Neural crest cell (in vitro differentiated cells): ENCODE results near the gene RHCG. TPM values are rescaled to one million over a fixed set of nuclear protein-coding genes. Genes with fewer than 3 reads are reported as not detected.
A peak's percentile ranks its signal among the peaks of the same experiment; 100 is the strongest.

Source experiments
- DNase-seq: peaks from one replicate; pipeline ENCODE4 v3.0.0; 2021; ENCODE audit warnings: low read depth, mixed read lengths, low spot score
- H3K27ac Mint-ChIP-seq: one replicate; pipeline ENCODE4 v1.8.0; 2021; ENCODE audit warnings: mild to moderate bottlenecking, mixed read lengths; ENCODE audit not compliant: unreplicated experiment
- H3K27me3 Mint-ChIP-seq: 2 replicates; pipeline ENCODE4 v1.8.0; 2021; ENCODE audit warnings: low read depth, mild to moderate bottlenecking, mixed read lengths
- H3K36me3 Mint-ChIP-seq: 2 replicates; pipeline ENCODE4 v1.8.0; 2021; ENCODE audit warnings: low read depth, mild to moderate bottlenecking, mixed read lengths
- H3K4me1 Mint-ChIP-seq: 2 replicates; pipeline ENCODE4 v1.8.0; 2021; ENCODE audit warnings: mixed read lengths
- H3K4me3 Mint-ChIP-seq: one replicate; pipeline ENCODE4 v1.8.0; 2021; ENCODE audit warnings: mild to moderate bottlenecking, mixed read lengths
- H3K9me3 Mint-ChIP-seq: 2 replicates; pipeline ENCODE4 v1.8.0; 2021; ENCODE audit warnings: mixed read lengths
- long read RNA-seq: library from polyadenylated mRNA; unstranded; transcript quantifications from one replicate; pipeline ENCODE4 v2.0.0, GENCODE V29; 2020
- total RNA-seq: library from RNA; stranded (reverse); gene quantifications from 2 replicates; pipeline ENCODE4 v1.2.1, GENCODE V29; 2021
- TF ChIP-seq, protein P1 (sequence below): fragments of 200-600 bp; sonication (generic); conservative IDR thresholded peaks from 2 replicates; pipeline ENCODE4 v1.5.0; 2021; ENCODE audit warnings: antibody characterized with exemption, mild to moderate bottlenecking

Gene RHCG
- total RNA-seq, result not detected in 2 replicates
- long read RNA-seq, result 0 reads

DNA sequence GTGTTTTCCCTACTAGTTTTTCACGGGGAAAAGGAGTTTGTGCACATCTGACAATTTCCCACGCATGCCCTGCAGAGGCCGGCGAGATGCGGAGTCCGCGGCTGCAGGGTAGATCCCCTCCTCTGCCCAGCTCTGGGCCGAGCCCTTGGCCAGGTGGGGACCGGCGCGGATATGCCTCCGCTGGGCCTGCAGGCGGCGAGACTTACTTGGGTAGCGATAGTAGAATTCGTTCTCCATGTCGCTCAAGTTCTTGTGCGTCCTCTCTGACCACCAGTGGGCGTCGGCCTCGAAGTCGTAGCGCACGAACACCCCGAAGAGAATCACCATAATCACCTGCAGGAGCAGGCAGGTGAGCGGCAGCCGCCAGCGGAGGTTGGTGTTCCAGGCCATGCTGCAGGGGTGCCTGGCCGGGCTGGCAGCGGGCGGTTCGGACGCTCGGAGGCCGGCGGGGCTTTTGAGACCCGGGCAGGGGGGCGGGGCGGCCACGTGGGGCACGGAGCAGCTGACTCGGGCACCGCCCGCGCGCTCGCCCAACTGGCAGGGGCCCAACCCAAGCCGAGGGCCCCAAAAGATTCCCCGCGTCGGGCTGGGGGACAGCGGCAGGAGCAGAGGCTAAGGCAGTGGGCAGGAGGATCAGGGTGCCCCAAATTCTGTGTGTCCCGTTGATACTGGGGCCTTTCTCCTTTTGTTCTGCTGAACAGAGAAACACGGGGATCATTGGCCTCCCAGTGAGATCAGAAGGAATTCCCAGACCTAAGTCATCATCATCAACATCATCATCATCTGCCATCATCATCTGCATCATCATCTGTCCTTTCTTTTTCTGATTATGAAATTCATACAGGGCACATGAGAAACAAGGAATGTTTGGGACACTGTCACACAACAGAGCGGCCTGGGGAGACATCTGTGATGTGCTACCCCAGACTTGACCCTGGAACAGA lies at the start of gene RHCG:
Gene RHCG (minus strand): TSS at position 429 of the 944 bp plus-strand sequence. CDS start 39 bp downstream, at position 390.
- Mint-ChIP-seq H3K27ac (no peak within 1 kb of the TSS), H3K4me3 (peak within 1 kb of the TSS; percentile 61), H3K4me1 (peaks cover 8% of the 10 kb centered on the region), H3K9me3 (no peaks in the 10 kb centered on the region), H3K36me3 (no peaks in the 10 kb centered on the region), H3K27me3 (peaks cover 71% of the 10 kb centered on the region)
- TF ChIP-seq, protein P1, sequence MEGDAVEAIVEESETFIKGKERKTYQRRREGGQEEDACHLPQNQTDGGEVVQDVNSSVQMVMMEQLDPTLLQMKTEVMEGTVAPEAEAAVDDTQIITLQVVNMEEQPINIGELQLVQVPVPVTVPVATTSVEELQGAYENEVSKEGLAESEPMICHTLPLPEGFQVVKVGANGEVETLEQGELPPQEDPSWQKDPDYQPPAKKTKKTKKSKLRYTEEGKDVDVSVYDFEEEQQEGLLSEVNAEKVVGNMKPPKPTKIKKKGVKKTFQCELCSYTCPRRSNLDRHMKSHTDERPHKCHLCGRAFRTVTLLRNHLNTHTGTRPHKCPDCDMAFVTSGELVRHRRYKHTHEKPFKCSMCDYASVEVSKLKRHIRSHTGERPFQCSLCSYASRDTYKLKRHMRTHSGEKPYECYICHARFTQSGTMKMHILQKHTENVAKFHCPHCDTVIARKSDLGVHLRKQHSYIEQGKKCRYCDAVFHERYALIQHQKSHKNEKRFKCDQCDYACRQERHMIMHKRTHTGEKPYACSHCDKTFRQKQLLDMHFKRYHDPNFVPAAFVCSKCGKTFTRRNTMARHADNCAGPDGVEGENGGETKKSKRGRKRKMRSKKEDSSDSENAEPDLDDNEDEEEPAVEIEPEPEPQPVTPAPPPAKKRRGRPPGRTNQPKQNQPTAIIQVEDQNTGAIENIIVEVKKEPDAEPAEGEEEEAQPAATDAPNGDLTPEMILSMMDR, result peak; percentile 74
- DNase-seq, result peak; percentile 42

DNA sequence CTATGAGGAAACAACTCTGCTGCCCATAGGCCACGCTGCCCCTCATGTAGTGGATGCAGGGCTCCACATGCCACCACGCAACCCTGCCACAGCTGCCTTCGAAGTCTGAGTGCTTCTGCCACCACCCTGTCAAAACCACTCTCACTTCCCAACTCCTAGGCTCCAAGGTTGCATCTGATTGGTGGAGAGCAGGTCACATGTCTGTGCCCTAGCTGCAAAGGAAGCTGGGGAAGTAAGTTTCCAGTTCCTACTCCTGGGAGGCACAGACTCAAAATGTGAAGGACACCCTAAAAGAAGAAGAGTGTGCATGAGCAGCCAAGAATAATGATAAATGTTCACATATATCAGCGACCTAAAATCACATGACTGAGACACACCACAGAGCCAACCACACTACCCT lies 47.0 kb upstream of the RHCG start:
- Mint-ChIP-seq H3K4me1 (no peaks in the 10 kb centered on the region), H3K27me3 (peaks cover 32% of the 10 kb centered on the region), H3K36me3 (no peaks in the 10 kb centered on the region), H3K9me3 (no peaks in the 10 kb centered on the region), H3K27ac (no peak overlapping the region), H3K4me3 (no peak overlapping the region)
- no peak for DNase-seq
- TF ChIP-seq, protein P1, result no peak

GRCh38 chr15:89542369-89542768 lies 46.0 kb upstream of the RHCG start:
- H3K36me3 Mint-ChIP-seq, result peaks cover 4% of the 10 kb centered on the region
- peaks cover 5% of the 10 kb centered on the region for H3K9me3 Mint-ChIP-seq
- H3K27ac Mint-ChIP-seq, result no peak overlapping the region
- DNase-seq, result no peak
- TF ChIP-seq, protein P1, result no peak
- H3K4me3 Mint-ChIP-seq, result no peak overlapping the region
- H3K4me1 Mint-ChIP-seq, result no peaks in the 10 kb centered on the region
- peaks cover 36% of the 10 kb centered on the region for H3K27me3 Mint-ChIP-seq

- Mint-ChIP-seq H3K36me3 (peaks cover 5% of the 10 kb centered on the region), H3K27me3 (peaks cover 40% of the 10 kb centered on the region), H3K4me1 (no peaks in the 10 kb centered on the region), H3K27ac (no peak overlapping the region), H3K4me3 (no peak overlapping the region), H3K9me3 (peaks cover 9% of the 10 kb centered on the region)
- TF ChIP-seq, protein P1, result no peak
- DNase-seq, result no peak
Observed at GRCh38 chr15:89539027-89539426, 42.6 kb upstream of the RHCG start.

- peaks cover 11% of the 10 kb centered on the region for H3K9me3 Mint-ChIP-seq
- H3K27ac Mint-ChIP-seq, result no peak overlapping the region
- H3K4me3 Mint-ChIP-seq, result no peak overlapping the region
- no peaks in the 10 kb centered on the region for H3K4me1 Mint-ChIP-seq
- TF ChIP-seq, protein P1, result no peak
- no peak for DNase-seq
- H3K27me3 Mint-ChIP-seq, result peaks cover 17% of the 10 kb centered on the region
- peaks cover 7% of the 10 kb centered on the region for H3K36me3 Mint-ChIP-seq
Observed at GRCh38 chr15:89533861-89534544, 37.6 kb upstream of the RHCG start.
